ENCODE measurements around the gene TRPM6.

DNA sequence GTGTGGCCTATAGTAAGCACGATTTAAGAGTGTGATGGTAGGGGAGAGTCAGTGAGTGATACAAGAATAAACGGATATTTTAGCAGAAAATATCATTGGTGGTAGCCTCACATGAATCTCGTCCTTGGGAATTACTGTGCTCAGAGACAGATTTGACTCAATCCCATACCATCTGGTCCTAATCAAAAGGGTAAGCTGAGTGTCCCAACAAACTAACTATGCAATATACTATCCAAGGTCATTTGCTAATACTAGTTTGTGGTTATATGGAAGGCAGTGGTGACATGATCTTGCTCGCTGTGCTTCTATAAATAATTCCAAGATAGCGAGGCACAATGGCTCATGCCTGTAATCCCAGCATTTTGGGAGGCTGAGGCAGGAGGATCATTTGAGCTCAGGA is 103.2 kb downstream of the TRPM6 start:
- TF ChIP-seq CTCF (IDR thresholded peaks at IDR 0.05; ENCODE audit: extremely low read depth in 1 of 2, insufficient read depth in 1 of 2, low read depth in 1 of 2, low read length in 2 of 2) (no peak), FOS (IDR thresholded peaks at IDR 0.05; ENCODE audit: borderline replicate concordance, insufficient read depth, low read length) (no peak)

All from endothelial cell of umbilical vein (primary cell).